OCI-LY1 (cell line): Measurements from ENCODE around the gene FZD2.
A peak's percentile ranks its signal among the peaks of the same experiment; 100 is the strongest.

Experiments
- H2AFZ ChIP-seq: fragments of 200-600 bp; sonication (generic), shearing (Covaris generic); 2 replicates; pipeline ENCODE4 v1.6.0; 2014; ENCODE audit warnings: antibody characterized with exemption, mild to moderate bottlenecking, low read length
- H3F3A ChIP-seq: fragments of 200-600 bp; sonication (generic), shearing (Covaris generic); 2 replicates; pipeline ENCODE4 v1.6.0; 2014; ENCODE audit warnings: mild to moderate bottlenecking, antibody characterized with exemption, low read length, moderate library complexity; ENCODE audit not compliant: insufficient read depth
- H3K27ac ChIP-seq: fragments of 200-600 bp; sonication (generic); 2 replicates; pipeline ENCODE4 v1.5.1; 2014; ENCODE audit warnings: low read length, mixed run types, mild to moderate bottlenecking, low read depth; ENCODE audit not compliant: poor library complexity, severe bottlenecking
- H3K27me3 ChIP-seq: fragments of 200-600 bp; sonication (generic); 2 replicates; pipeline ENCODE4 v1.6.0; 2014; ENCODE audit warnings: antibody characterized with exemption, mild to moderate bottlenecking, low read length, moderate library complexity; ENCODE audit not compliant: insufficient read depth
- H3K36me3 ChIP-seq: fragments of 200-600 bp; sonication (generic); 2 replicates; pipeline ENCODE4 v1.6.1; 2014; ENCODE audit warnings: mild to moderate bottlenecking, antibody characterized with exemption, low read length, moderate library complexity, mixed read lengths; ENCODE audit not compliant: insufficient read depth
- H3K4me1 ChIP-seq: fragments of 200-600 bp; sonication (generic); 2 replicates; pipeline ENCODE4 v1.5.1; 2014; ENCODE audit warnings: mild to moderate bottlenecking, low read length, moderate library complexity; ENCODE audit not compliant: insufficient read depth, severe bottlenecking
- H3K4me2 ChIP-seq: fragments of 200-600 bp; sonication (generic), shearing (Covaris generic); 2 replicates; pipeline ENCODE4 v1.6.1; 2014; ENCODE audit warnings: low read length
- H3K4me3 ChIP-seq: fragments of 200-600 bp; sonication (generic); 2 replicates; pipeline ENCODE4 v1.5.1; 2014; ENCODE audit warnings: low read length, low read depth, mild to moderate bottlenecking, mixed read lengths; ENCODE audit not compliant: poor library complexity, severe bottlenecking
- H3K79me2 ChIP-seq: fragments of 200-600 bp; shearing (Covaris generic); 2 replicates; pipeline ENCODE4 v1.6.1; 2016; ENCODE audit warnings: mixed run types, low read length, mixed read lengths; ENCODE audit not compliant: insufficient read depth
- H3K9ac ChIP-seq: fragments of 200-600 bp; sonication (generic), shearing (Covaris generic); 2 replicates; pipeline ENCODE4 v1.6.1; 2014; ENCODE audit warnings: mild to moderate bottlenecking, low read length, mixed read lengths
- H3K9me2 ChIP-seq: fragments of 200-600 bp; sonication (generic), shearing (Covaris generic); 2 replicates; pipeline ENCODE4 v1.6.1; 2014; ENCODE audit warnings: low read depth, mild to moderate bottlenecking, low read length, mixed read lengths
- H3K9me3 ChIP-seq: fragments of 200-600 bp; shearing (Covaris generic); 2 replicates; pipeline ENCODE4 v1.6.1; 2014; ENCODE audit warnings: low read length, mixed read lengths
- H4K20me1 ChIP-seq: fragments of 200-600 bp; sonication (generic), shearing (Covaris generic); 2 replicates; pipeline ENCODE4 v1.6.0; 2016; ENCODE audit warnings: mild to moderate bottlenecking, low read length; ENCODE audit not compliant: insufficient read depth
- CTCF ChIP-seq: fragments of 200-600 bp; sonication (generic), shearing (Covaris generic); IDR thresholded peaks from 2 replicates; pipeline ENCODE4 v1.5.1; 2017; ENCODE audit warnings: mild to moderate bottlenecking, antibody characterized with exemption, low read length, moderate library complexity, mixed read lengths
- EZH2 ChIP-seq: fragments of 200-600 bp; sonication (generic), shearing (Covaris generic); IDR thresholded peaks from 2 replicates; pipeline ENCODE4 v1.8.0; 2017; ENCODE audit warnings: borderline replicate concordance, mixed run types, mild to moderate bottlenecking, antibody characterized with exemption, low read length, moderate library complexity, mixed read lengths

The FZD2 gene

DNA sequence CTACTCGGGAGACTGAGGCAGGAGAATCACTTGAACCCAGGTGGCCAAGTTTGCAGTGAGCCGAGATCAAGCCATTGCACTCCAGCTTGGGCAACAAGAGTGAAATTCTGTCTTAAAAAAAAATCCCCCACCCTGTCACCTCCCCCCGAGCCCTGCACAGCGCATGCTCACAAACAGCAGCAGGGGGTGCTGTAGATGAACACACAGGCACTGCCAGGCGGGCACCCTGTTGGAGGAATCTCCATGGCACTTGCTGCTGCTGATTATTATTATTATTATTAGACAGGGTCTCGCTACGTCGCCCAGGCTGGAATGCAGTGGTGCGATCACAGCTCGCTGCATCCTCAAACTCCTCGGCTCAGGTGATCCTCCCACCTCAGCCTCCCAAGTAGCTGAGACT is 24.6 kb downstream of the FZD2 start:
- H3K9me2 ChIP-seq = no peaks in the 10 kb centered on the region

GRCh38 chr17:44584443-44584842 is 27.2 kb downstream of the FZD2 start:
- no peaks in the 10 kb centered on the region for H3K36me3 ChIP-seq
- no peak overlapping the region for H3K9ac ChIP-seq
- H3K27ac ChIP-seq = no peak overlapping the region
- H3K4me2 ChIP-seq = no peak overlapping the region
- 0 out of 2 replicates have a peak, but pooled peaks cover 4% of the 10 kb centered on the region for H3K27me3 ChIP-seq
- no peaks in the 10 kb centered on the region for H4K20me1 ChIP-seq
- no peaks in the 10 kb centered on the region for H3K4me1 ChIP-seq
- H2AFZ ChIP-seq = no peak overlapping the region
- no peaks in the 10 kb centered on the region for H3K9me2 ChIP-seq
- no peak overlapping the region for H3K4me3 ChIP-seq
- H3K9me3 ChIP-seq = no peaks in the 10 kb centered on the region
- TF ChIP-seq EZH2 = no peak
- TF ChIP-seq CTCF = no peak
- H3F3A ChIP-seq = no peaks in the 10 kb centered on the region
- no peaks in the 10 kb centered on the region for H3K79me2 ChIP-seq

More for the DNA sequence above, 24.6 kb downstream of the FZD2 start:
- H3K4me2 ChIP-seq = no peak overlapping the region
- H3F3A ChIP-seq = no peaks in the 10 kb centered on the region
- H3K4me1 ChIP-seq = no peaks in the 10 kb centered on the region
- H4K20me1 ChIP-seq = no peaks in the 10 kb centered on the region
- TF ChIP-seq CTCF = peak; percentile 38
- no peak for TF ChIP-seq EZH2
- no peak overlapping the region for H3K4me3 ChIP-seq
- no peaks in the 10 kb centered on the region for H3K36me3 ChIP-seq
- no peak overlapping the region for H3K27ac ChIP-seq
- H2AFZ ChIP-seq = no peak overlapping the region
- no peaks in the 10 kb centered on the region for H3K79me2 ChIP-seq
- H3K9ac ChIP-seq = no peak overlapping the region
- H3K27me3 ChIP-seq = peaks cover 4% of the 10 kb centered on the region; the same call in 1 of the 2 replicates
- no peaks in the 10 kb centered on the region for H3K9me3 ChIP-seq

- TF ChIP-seq CTCF (no peak), EZH2 (no peak)
Observed at GRCh38 chr17:44585315-44585714, 28.0 kb downstream of the FZD2 start.

More at GRCh38 chr17:44585315-44585714, 28.0 kb downstream of the FZD2 start:
- Histone ChIP-seq H3K36me3 (no peaks in the 10 kb centered on the region), H3F3A (no peaks in the 10 kb centered on the region), H3K27me3 (0 out of 2 replicates have a peak, but pooled peaks cover 4% of the 10 kb centered on the region), H3K9me2 (no peaks in the 10 kb centered on the region), H3K4me1 (no peaks in the 10 kb centered on the region), H3K4me3 (no peak overlapping the region), H3K79me2 (no peaks in the 10 kb centered on the region), H2AFZ (no peak overlapping the region), H3K4me2 (no peak overlapping the region), H3K9ac (no peak overlapping the region), H4K20me1 (no peaks in the 10 kb centered on the region), H3K9me3 (no peaks in the 10 kb centered on the region), H3K27ac (no peak overlapping the region)
